C4-2B (cell line): ENCODE results near the gene PLAAT2.

Experiments used
- H3K27ac ChIP-seq: fragments of 450-650 bp; 2 replicates; pipeline ENCODE4 v1.5.1; 2017
- CTCF ChIP-seq: fragments of 450-650 bp; conservative IDR thresholded peaks from 2 replicates; pipeline ENCODE4 v1.5.1; 2017; ENCODE audit warnings: mild to moderate bottlenecking
- ZFX ChIP-seq: fragments of 450-650 bp; IDR thresholded peaks from 2 replicates; pipeline ENCODE4 v1.6.1; 2017

The PLAAT2 gene

DNA sequence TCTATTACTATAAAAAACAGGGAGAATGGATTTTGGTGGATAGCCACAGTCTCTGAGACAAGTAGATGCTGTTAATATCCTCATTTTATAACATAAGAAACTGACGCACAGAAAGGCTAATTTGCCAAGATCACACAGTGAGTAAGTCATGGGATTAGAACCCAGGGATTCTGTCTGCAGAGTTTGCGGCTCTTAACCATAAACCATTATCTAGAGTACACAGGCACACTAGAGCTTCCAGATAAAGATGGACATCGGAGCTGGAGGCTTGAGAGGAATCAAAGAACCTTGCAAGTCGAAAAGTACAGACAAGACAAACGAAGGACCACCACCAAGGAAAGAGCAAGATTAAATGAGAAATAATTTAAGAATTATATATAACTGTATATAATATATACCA is 46.0 kb downstream of the PLAAT2 start:
- no peak overlapping the region for H3K27ac ChIP-seq
- no peak for TF ChIP-seq ZFX
- TF ChIP-seq CTCF, result no peak

DNA sequence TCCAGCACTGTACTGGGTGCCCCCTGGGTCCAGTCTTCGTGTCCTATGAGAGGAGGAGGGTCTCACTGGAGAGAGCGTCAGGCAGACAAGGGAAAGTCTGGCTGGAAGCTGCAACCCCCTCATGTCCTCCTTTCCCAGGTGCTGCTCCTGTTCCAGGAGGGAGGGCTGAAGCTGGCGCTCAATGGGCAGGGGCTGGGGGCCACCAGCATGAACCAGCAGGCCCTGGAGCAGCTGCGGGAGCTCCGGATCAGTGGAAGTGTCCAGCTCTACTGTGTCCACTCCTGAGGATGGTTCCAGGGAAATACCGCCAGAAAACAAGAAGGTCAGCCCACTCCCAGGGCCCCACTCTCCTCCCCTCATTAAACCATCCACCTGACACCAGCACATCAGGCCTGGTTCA is 47.1 kb downstream of the PLAAT2 start:
- H3K27ac ChIP-seq, result no peak overlapping the region
- TF ChIP-seq ZFX (no peak), CTCF (no peak)

- TF ChIP-seq CTCF, result no peak
- TF ChIP-seq ZFX, result no peak
- no peak overlapping the region for H3K27ac ChIP-seq
Observed at GRCh38 chr11:63512816-63513215, 50.4 kb downstream of the PLAAT2 start.

DNA sequence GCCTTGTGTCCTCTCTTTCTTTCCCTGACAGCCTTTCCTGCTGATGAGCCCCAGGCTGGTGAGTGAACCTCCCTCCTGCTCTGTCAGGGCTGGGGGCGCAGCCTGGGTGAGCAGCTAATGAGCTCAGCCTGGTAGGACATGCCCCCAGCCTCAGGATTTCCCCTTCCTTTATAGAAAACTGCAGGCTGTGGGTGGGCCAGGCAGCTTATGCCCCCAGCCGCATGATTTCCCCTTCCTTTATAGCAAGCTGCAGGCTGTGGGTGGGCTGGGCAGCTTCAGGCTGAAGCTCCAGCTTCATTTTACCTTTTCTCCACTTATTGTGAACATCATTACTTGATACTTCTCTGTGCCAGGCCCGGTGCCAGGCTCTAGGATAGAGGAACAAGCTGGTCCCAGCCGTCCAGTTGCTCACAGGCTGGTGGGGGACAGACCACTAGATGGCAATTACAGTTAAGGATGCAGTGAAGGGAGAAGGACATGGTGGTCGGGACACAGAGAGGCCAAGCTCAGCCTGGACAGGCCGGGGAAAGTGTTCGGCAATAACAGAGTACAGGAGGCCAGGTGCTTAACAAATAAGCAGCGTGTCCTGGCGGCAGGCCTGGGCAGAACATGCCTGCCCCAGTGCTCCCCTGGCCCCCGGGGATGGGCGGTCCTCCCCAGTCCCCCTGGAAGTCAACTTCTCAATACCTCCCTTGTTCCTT is 52.0 kb downstream of the PLAAT2 start:
- H3K27ac ChIP-seq, result no peak overlapping the region
- TF ChIP-seq CTCF (no peak), ZFX (no peak)

DNA sequence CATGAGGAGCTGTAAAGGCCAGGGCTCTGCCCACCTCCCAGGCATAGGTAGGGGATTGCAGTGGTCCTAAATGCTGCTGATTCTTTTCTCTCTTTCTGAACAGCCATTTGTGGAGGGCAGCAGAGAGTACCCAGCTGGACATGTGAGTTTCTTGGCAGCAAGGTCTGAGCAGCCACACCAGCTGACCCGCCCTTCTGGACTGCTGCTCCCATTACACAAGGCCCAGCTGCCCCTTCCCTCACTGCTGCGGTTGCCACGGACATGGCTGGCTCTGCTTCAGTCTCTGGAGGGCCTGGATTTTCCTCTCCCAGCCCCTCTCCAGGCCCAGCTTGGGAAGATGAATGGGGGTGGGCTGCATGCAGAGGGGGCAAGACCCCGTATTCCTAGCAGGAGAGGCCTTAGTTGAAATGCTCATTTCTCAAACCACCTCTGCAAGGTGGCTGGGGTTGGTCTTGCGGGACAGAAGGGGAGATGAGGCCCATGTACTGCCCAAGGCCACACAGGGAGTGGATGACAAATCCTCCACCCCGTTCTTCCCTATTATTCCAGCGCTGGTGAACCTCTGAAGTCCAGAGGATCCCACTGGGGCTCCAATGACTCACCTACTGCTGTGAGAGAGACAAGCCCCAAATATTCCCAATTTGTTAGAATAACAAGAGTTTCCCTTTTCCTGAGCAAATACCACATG is 52.7 kb downstream of the PLAAT2 start:
- TF ChIP-seq CTCF (no peak), ZFX (no peak)
- no peak overlapping the region for H3K27ac ChIP-seq

GRCh38 chr11:63508745-63509144 is 54.4 kb downstream of the PLAAT2 start:
- TF ChIP-seq ZFX (no peak), CTCF (no peak)
- H3K27ac ChIP-seq, result no peak overlapping the region

DNA sequence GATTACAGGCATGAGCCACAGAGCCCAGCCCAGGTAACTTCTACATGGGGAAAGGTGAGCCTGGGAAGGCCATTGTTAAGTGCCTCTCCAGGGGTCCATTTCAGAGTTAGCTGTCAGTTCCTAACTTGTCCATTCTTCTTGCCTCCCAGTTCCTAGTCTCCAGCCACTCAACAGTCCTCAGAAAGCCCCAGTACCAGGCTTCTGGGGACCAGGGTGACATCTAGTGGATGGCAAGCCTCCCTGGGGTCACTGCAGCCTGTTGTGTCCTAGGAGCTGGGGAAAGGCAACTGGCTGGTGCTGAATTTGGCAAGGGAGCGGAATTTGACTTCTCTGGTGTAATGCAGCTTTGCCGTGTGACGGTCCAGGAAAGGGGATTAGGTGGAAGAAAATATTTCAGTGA is 55.2 kb downstream of the PLAAT2 start:
- TF ChIP-seq CTCF (no peak; the same call in 1 of the 2 replicates), ZFX (no peak)

More for the DNA sequence above, 55.2 kb downstream of the PLAAT2 start:
- no peak overlapping the region for H3K27ac ChIP-seq
